Choroid plexus epithelial cell (primary cell): ENCODE measurements around the gene C19orf25.

ENCODE experiments used
- DNase-seq: peaks from one replicate; pipeline ENCODE4 v3.0.0-alpha.2; 2010; ENCODE audit warnings: low read depth
- H3K4me3 ChIP-seq: 2 replicates; pipeline ENCODE4 v1.5.1; 2011; ENCODE audit warnings: low read depth, mild to moderate bottlenecking, control low read depth, low read length, moderate library complexity
- CTCF ChIP-seq: conservative IDR thresholded peaks from 2 replicates; pipeline ENCODE4 v1.5.1; 2011; ENCODE audit warnings: low read depth, mild to moderate bottlenecking, control low read depth, inconsistent platforms, low read length, moderate library complexity

Gene C19orf25

DNA sequence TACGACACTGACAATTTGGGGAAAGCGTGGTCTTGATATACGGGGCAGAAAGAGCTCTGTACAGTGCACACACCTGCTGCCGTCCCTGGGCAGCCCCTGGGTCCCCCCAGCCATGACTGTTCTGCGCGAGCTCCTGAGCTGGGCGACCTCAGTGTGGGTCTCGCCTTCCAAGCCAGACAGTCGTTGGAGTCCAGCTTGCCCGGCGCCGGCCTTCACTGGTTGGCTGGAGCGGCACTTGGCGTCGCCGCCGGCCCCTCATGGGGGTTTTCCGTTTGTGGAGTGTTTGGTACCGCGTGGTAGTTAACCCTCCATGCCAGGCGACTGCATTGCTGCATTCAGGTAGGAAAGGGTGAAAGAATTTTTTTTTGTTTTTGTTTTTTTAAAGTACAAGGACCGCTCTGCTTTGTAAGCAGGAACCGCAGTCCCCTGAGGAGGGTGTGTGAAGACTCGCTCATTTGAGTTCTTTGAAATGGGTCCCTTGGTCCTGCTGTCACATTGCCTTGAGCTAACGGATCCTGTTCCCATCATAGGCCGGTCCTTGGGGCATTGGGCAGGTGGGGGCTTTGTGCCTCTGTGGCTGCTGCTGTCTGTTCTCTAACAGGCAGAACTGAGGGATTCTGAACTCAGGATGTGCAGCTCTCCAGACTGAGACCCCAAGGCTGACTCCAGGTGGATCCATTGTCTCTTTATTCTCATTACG lies 51.6 kb downstream of the C19orf25 start:
- DNase-seq, result no peak
- TF ChIP-seq CTCF, result no peak
- H3K4me3 ChIP-seq, result no peak overlapping the region

GRCh38 chr19:1426736-1427135 lies 52.3 kb downstream of the C19orf25 start:
- DNase-seq, result no peak
- no peak for TF ChIP-seq CTCF
- no peak overlapping the region for H3K4me3 ChIP-seq

- H3K4me3 ChIP-seq, result no peak overlapping the region
- TF ChIP-seq CTCF, result no peak
- DNase-seq, result no peak
Observed at GRCh38 chr19:1425902-1426301, 53.1 kb downstream of the C19orf25 start.

- no peak for DNase-seq
- TF ChIP-seq CTCF, result no peak
- no peak overlapping the region for H3K4me3 ChIP-seq
Observed at GRCh38 chr19:1425102-1425837, 53.7 kb downstream of the C19orf25 start.

GRCh38 chr19:1424192-1424955 lies 54.6 kb downstream of the C19orf25 start:
- H3K4me3 ChIP-seq, result no peak overlapping the region
- TF ChIP-seq CTCF, result no peak
- DNase-seq, result no peak

GRCh38 chr19:1423436-1424191 lies 55.4 kb downstream of the C19orf25 start:
- no peak for TF ChIP-seq CTCF
- DNase-seq, result no peak
- no peak overlapping the region for H3K4me3 ChIP-seq
